Vagina (tissue), 2 donors: ENCODE results near the gene DAGLB.

Experiments used
- POLR2A ChIP-seq, 2 donors: fragments of 450-650 bp; IDR thresholded peaks; one replicate each; pipeline ENCODE4 v1.6.1; 2017; ENCODE audit warnings: antibody characterized with exemption in 2 of 2, mild to moderate bottlenecking in 2 of 2, moderate library complexity in 2 of 2
- POLR2AphosphoS5 ChIP-seq, 2 donors: sonication (generic); formaldehyde crosslinking; IDR thresholded peaks; one replicate each; pipeline ENCODE4 v1.9.0; 2017; ENCODE audit warnings: antibody characterized with exemption in 2 of 2, mild to moderate bottlenecking in 2 of 2, low read depth in 1 of 2; ENCODE audit not compliant: insufficient read depth in 1 of 2
- TF ChIP-seq, protein P1 (sequence below), 3 experiments: fragments of 450-650 bp in 2 of 3; fragments of 200-600 bp in 1 of 3; sonication (generic) in 1 of 3; IDR thresholded peaks; one replicate each; pipeline ENCODE4 v1.5.1; 2017 to 2019; ENCODE audit warnings: antibody characterized with exemption in 3 of 3, mild to moderate bottlenecking in 2 of 3, moderate library complexity in 2 of 3

DNA sequence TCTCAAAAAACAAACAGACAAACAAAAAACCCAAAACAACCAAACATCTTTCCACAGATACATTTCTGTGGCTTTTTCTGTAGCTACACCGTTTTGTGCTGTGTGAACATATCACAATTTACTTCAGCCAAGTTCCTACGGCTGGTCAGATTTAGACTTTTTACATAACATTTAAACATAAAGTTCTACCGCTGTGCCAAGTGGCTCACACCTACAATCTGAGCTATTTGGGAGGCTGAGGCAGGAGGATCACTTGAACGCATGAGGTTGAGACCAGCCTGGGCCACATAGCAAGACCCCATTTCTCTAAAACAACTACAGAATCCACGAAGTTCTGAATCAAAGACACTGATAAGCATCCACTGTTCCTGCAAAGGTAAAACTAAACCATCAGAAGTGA is 30.3 kb downstream of the DAGLB start:
- TF ChIP-seq, protein P1, sequence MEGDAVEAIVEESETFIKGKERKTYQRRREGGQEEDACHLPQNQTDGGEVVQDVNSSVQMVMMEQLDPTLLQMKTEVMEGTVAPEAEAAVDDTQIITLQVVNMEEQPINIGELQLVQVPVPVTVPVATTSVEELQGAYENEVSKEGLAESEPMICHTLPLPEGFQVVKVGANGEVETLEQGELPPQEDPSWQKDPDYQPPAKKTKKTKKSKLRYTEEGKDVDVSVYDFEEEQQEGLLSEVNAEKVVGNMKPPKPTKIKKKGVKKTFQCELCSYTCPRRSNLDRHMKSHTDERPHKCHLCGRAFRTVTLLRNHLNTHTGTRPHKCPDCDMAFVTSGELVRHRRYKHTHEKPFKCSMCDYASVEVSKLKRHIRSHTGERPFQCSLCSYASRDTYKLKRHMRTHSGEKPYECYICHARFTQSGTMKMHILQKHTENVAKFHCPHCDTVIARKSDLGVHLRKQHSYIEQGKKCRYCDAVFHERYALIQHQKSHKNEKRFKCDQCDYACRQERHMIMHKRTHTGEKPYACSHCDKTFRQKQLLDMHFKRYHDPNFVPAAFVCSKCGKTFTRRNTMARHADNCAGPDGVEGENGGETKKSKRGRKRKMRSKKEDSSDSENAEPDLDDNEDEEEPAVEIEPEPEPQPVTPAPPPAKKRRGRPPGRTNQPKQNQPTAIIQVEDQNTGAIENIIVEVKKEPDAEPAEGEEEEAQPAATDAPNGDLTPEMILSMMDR (IDR thresholded peaks at IDR 0.05): no peak
- TF ChIP-seq POLR2A (IDR thresholded peaks at IDR 0.05): no peak
- no peak for TF ChIP-seq POLR2AphosphoS5 (IDR thresholded peaks at IDR 0.05; ENCODE audit: insufficient read depth in 1 of 2, low read depth in 1 of 2)
